SK-N-SH treated with all-trans-retinoic acid at 6 μM for 48 hours (cell line): ENCODE data around the gene CDK5R1.
"Not testable (repeated sequence)": the region's sequence is repeated elsewhere in the genome, so short reads cannot be mapped to it uniquely, and the experiment has no call there.

Source experiments
- ATAC-seq: fragments of 200-7000 bp; cut with Tn5 transposase; 3 replicates; pipeline ENCODE4 v1.9.1; 2020; ENCODE audit warnings: mild to moderate bottlenecking, moderate library complexity
- ARNTL ChIP-seq: fragments of 450-650 bp; formaldehyde crosslinking; IDR thresholded peaks from 2 replicates; pipeline ENCODE4 v1.5.0; 2020; ENCODE audit warnings: low read depth, mild to moderate bottlenecking, moderate library complexity, borderline replicate concordance
- BACH2 ChIP-seq: fragments of 250-450 bp; sonication (Bioruptor Pico); IDR thresholded peaks from 2 replicates; pipeline ENCODE4 v1.9.0; 2021; ENCODE audit warnings: mild to moderate bottlenecking, borderline replicate concordance
- CSDC2 ChIP-seq: fragments of 250-450 bp; sonication (Bioruptor Pico); IDR thresholded peaks from 2 replicates; pipeline ENCODE4 v1.5.0; 2020; ENCODE audit warnings: mild to moderate bottlenecking, moderate library complexity
- ESRRG ChIP-seq: fragments of 250-450 bp; sonication (Bioruptor Pico); IDR thresholded peaks from 2 replicates; pipeline ENCODE4 v1.6.1; 2021; ENCODE audit warnings: mild to moderate bottlenecking
- GLIS3 ChIP-seq: fragments of 250-450 bp; sonication (Bioruptor Pico); IDR thresholded peaks from 2 replicates; pipeline ENCODE4 v1.5.0; 2020; ENCODE audit warnings: mild to moderate bottlenecking, moderate library complexity
- ISL1 ChIP-seq: fragments of 250-450 bp; sonication (Bioruptor Pico); IDR thresholded peaks from 2 replicates; pipeline ENCODE4 v2.1.2; 2022; ENCODE audit warnings: mild to moderate bottlenecking, moderate library complexity
- OSR1 ChIP-seq: fragments of 250-450 bp; sonication (Bioruptor Pico); IDR thresholded peaks from 2 replicates; pipeline ENCODE4 v1.8.0; 2022; ENCODE audit warnings: moderate library complexity, mild to moderate bottlenecking, inconsistent platforms
- PPARA ChIP-seq: fragments of 250-450 bp; sonication (Bioruptor Pico); IDR thresholded peaks from 2 replicates; pipeline ENCODE4 v1.5.0; 2020; ENCODE audit warnings: mild to moderate bottlenecking, borderline replicate concordance
- RARB ChIP-seq: fragments of 250-450 bp; sonication (Bioruptor Pico); IDR thresholded peaks from 2 replicates; pipeline ENCODE4 v1.8.0; 2021; ENCODE audit warnings: mild to moderate bottlenecking, moderate library complexity
- SNAI2 ChIP-seq: fragments of 250-450 bp; sonication (Bioruptor Pico); IDR thresholded peaks from 2 replicates; pipeline ENCODE4 v1.5.0; 2020; ENCODE audit warnings: mild to moderate bottlenecking, moderate library complexity
- TCF4 ChIP-seq: fragments of 250-450 bp; sonication (Bioruptor Pico); IDR thresholded peaks from 2 replicates; pipeline ENCODE4 v1.8.0; 2021; ENCODE audit warnings: mild to moderate bottlenecking, moderate library complexity, borderline replicate concordance
- TOX ChIP-seq: fragments of 250-450 bp; sonication (Bioruptor Pico); IDR thresholded peaks from 2 replicates; pipeline ENCODE4 v1.8.0; 2021; ENCODE audit warnings: mild to moderate bottlenecking, moderate library complexity, borderline replicate concordance
- ZC3H10 ChIP-seq: fragments of 250-450 bp; sonication (Bioruptor Pico); IDR thresholded peaks from 2 replicates; pipeline ENCODE4 v1.5.1; 2021; ENCODE audit warnings: mild to moderate bottlenecking, moderate library complexity
- ZFP3 ChIP-seq: fragments of 250-450 bp; sonication (Bioruptor Pico); IDR thresholded peaks from 2 replicates; pipeline ENCODE4 v1.5.0; 2020; ENCODE audit warnings: mild to moderate bottlenecking, moderate library complexity
- ZFP30 ChIP-seq: fragments of 450-650 bp; formaldehyde crosslinking; IDR thresholded peaks from 2 replicates; pipeline ENCODE4 v1.5.0; 2022; ENCODE audit warnings: mild to moderate bottlenecking, moderate library complexity
- ZNF565 ChIP-seq: fragments of 450-650 bp; formaldehyde crosslinking; conservative IDR thresholded peaks from 2 replicates; pipeline ENCODE4 v1.5.0; 2020; ENCODE audit warnings: low read depth, mild to moderate bottlenecking, moderate library complexity
- ZNF70 ChIP-seq: fragments of 450-650 bp; formaldehyde crosslinking; IDR thresholded peaks from 2 replicates; pipeline ENCODE4 v1.5.0; 2020; ENCODE audit warnings: mild to moderate bottlenecking, moderate library complexity
- ZNF8 ChIP-seq: fragments of 450-650 bp; formaldehyde crosslinking; IDR thresholded peaks from 2 replicates; pipeline ENCODE4 v1.5.0; 2020; ENCODE audit warnings: mild to moderate bottlenecking, moderate library complexity
- TF ChIP-seq, protein P1 (sequence below): fragments of 250-450 bp; sonication (Bioruptor Pico); IDR thresholded peaks from 2 replicates; pipeline ENCODE4 v1.8.0; 2020; ENCODE audit warnings: mild to moderate bottlenecking, moderate library complexity, borderline replicate concordance
- TF ChIP-seq, protein P2 (sequence below): fragments of 250-450 bp; sonication (Bioruptor Pico); IDR thresholded peaks from 2 replicates; pipeline ENCODE4 v1.8.0; 2021; ENCODE audit warnings: low read depth, mild to moderate bottlenecking, moderate library complexity, borderline replicate concordance
- TF ChIP-seq, protein P3 (sequence below): fragments of 250-450 bp; sonication (Bioruptor Pico); IDR thresholded peaks from 2 replicates; pipeline ENCODE4 v1.5.1; 2020; ENCODE audit warnings: low read depth, mild to moderate bottlenecking, moderate library complexity
- TF ChIP-seq, protein P4 (sequence below): fragments of 250-450 bp; sonication (Bioruptor Pico); IDR thresholded peaks from 2 replicates; pipeline ENCODE4 v1.5.1; 2021; ENCODE audit warnings: mild to moderate bottlenecking, moderate library complexity
- TF ChIP-seq, protein P5 (sequence below): fragments of 250-450 bp; sonication (Bioruptor Pico); IDR thresholded peaks from 2 replicates; pipeline ENCODE4 v1.5.0; 2020; ENCODE audit warnings: mild to moderate bottlenecking, moderate library complexity

The CDK5R1 gene

DNA sequence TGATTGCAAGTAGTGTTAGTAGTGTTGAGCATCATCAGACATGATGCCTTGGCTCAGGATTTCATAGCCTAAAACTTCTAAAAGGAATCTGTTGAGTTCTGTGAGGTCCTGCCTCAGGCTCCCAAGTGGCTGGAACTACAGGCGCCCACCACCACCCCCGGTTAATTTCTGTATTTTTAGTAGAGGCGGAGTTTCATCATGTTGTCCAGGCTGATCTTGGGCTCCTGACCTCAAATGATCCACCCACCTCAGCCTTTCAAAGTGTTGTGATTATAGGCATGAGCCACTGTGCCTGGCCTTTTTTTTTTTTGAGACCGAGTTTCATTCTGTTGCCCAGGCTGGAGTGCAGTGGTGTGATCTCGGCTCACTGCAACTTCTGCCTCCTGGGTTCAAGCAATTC is 36.8 kb upstream of the CDK5R1 start:
- ATAC-seq = no peak
- TF ChIP-seq, protein P1, sequence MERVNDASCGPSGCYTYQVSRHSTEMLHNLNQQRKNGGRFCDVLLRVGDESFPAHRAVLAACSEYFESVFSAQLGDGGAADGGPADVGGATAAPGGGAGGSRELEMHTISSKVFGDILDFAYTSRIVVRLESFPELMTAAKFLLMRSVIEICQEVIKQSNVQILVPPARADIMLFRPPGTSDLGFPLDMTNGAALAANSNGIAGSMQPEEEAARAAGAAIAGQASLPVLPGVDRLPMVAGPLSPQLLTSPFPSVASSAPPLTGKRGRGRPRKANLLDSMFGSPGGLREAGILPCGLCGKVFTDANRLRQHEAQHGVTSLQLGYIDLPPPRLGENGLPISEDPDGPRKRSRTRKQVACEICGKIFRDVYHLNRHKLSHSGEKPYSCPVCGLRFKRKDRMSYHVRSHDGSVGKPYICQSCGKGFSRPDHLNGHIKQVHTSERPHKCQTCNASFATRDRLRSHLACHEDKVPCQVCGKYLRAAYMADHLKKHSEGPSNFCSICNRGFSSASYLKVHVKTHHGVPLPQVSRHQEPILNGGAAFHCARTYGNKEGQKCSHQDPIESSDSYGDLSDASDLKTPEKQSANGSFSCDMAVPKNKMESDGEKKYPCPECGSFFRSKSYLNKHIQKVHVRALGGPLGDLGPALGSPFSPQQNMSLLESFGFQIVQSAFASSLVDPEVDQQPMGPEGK (CRISPR knock-in tag) = no peak
- TF ChIP-seq PPARA (CRISPR knock-in tag) (no peak), ZFP3 (CRISPR knock-in tag) (no peak), GLIS3 (CRISPR knock-in tag) (no peak), ISL1 (CRISPR knock-in tag) (no peak), TCF4 (CRISPR knock-in tag) (no peak), OSR1 (CRISPR knock-in tag) (no peak), ZC3H10 (no peak), BACH2 (CRISPR knock-in tag) (no peak), ZNF70 (no peak), ARNTL (CRISPR knock-in tag) (no peak), TOX (no peak), RARB (CRISPR knock-in tag) (no peak), SNAI2 (CRISPR knock-in tag) (no peak), ESRRG (CRISPR knock-in tag) (no peak)
- TF ChIP-seq, protein P2, sequence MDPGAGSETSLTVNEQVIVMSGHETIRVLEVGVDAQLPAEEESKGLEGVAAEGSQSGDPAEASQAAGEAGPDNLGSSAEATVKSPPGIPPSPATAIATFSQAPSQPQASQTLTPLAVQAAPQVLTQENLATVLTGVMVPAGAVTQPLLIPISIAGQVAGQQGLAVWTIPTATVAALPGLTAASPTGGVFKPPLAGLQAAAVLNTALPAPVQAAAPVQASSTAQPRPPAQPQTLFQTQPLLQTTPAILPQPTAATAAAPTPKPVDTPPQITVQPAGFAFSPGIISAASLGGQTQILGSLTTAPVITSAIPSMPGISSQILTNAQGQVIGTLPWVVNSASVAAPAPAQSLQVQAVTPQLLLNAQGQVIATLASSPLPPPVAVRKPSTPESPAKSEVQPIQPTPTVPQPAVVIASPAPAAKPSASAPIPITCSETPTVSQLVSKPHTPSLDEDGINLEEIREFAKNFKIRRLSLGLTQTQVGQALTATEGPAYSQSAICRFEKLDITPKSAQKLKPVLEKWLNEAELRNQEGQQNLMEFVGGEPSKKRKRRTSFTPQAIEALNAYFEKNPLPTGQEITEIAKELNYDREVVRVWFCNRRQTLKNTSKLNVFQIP = no peak
- TF ChIP-seq, protein P3, sequence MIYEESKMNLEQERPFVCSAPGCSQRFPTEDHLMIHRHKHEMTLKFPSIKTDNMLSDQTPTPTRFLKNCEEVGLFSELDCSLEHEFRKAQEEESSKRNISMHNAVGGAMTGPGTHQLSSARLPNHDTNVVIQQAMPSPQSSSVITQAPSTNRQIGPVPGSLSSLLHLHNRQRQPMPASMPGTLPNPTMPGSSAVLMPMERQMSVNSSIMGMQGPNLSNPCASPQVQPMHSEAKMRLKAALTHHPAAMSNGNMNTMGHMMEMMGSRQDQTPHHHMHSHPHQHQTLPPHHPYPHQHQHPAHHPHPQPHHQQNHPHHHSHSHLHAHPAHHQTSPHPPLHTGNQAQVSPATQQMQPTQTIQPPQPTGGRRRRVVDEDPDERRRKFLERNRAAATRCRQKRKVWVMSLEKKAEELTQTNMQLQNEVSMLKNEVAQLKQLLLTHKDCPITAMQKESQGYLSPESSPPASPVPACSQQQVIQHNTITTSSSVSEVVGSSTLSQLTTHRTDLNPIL (CRISPR knock-in tag) = no peak
- TF ChIP-seq, all 23 proteins: peak for 0

DNA sequence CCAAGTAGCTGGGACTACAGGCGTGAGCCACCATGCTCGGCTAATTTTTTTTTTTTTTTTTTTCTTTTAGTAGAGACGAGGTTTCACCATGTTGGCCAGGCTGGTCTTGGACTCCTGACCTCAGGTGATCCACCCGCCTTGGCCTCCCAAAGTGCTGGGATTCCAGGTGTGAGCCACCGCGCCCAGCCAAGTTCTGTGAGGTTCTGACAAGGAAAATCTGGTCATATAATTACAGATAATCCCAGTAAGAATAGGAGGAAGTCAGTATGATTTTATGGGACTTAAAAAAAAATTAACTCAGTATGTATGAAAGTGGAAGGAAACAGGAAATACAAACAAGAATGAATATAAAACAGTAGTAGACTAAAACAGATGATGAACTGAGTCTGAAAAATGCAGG is 36.4 kb upstream of the CDK5R1 start:
- ATAC-seq = not testable (repeated sequence)

DNA sequence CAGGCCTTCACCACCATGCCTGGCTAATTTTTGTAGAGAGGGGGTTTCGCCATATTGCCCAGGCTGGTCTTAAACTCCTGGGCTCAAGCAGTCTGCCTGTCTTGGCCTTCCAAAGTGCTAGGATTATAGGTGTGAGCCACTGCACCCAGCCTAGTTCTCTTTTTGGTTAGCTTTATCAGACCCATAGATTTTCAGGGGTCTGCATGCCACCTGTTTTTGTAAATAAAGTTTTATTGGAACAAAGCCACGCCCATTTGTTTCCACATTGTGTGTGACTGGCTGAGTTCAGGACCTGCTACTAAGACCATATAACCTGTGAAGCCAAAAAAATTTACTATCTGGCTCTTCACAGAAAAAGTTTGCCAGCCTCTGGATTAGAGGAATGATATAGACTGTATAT is 34.9 kb upstream of the CDK5R1 start:
- ATAC-seq = no peak
- no peak for TF ChIP-seq ZNF70
- TF ChIP-seq ZNF8 (CRISPR knock-in tag) = no peak
- TF ChIP-seq, protein P3 (CRISPR knock-in tag) = no peak
- no peak for TF ChIP-seq TCF4 (CRISPR knock-in tag)
- TF ChIP-seq OSR1 (CRISPR knock-in tag) = no peak
- TF ChIP-seq ISL1 (CRISPR knock-in tag) = no peak

DNA sequence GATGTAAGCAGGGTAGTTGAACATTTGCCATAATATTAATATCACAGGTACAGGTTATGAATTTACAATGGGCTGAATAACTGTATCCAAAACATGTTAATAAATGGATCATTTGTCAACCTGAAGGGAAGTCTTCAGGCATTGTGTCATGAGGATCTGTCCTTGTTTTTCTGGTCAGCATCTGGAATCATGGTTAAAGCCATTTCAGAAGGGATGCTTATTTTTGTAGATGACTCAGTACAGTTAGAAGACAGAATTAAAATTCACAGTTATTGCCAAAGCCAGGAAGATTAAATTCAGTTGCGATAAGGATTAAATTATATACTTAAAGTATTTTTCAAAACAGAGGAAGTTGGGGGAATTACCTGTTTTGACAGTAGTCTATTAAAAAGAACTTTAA is 34.5 kb upstream of the CDK5R1 start:
- ATAC-seq = no peak
- no peak for TF ChIP-seq RARB (CRISPR knock-in tag)
- no peak for TF ChIP-seq ZFP30 (CRISPR knock-in tag)
- TF ChIP-seq CSDC2 (CRISPR knock-in tag) = no peak
- TF ChIP-seq SNAI2 (CRISPR knock-in tag) = no peak
- TF ChIP-seq, protein P2 = no peak
- TF ChIP-seq ZNF565 (CRISPR knock-in tag) = no peak
- TF ChIP-seq, protein P4, sequence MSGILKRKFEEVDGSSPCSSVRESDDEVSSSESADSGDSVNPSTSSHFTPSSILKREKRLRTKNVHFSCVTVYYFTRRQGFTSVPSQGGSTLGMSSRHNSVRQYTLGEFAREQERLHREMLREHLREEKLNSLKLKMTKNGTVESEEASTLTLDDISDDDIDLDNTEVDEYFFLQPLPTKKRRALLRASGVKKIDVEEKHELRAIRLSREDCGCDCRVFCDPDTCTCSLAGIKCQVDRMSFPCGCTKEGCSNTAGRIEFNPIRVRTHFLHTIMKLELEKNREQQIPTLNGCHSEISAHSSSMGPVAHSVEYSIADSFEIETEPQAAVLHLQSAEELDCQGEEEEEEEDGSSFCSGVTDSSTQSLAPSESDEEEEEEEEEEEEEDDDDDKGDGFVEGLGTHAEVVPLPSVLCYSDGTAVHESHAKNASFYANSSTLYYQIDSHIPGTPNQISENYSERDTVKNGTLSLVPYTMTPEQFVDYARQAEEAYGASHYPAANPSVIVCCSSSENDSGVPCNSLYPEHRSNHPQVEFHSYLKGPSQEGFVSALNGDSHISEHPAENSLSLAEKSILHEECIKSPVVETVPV (CRISPR knock-in tag) = no peak
- TF ChIP-seq GLIS3 (CRISPR knock-in tag) = no peak
- no peak for TF ChIP-seq BACH2 (CRISPR knock-in tag)
- no peak for TF ChIP-seq ESRRG (CRISPR knock-in tag)
- no peak for TF ChIP-seq ZFP3 (CRISPR knock-in tag)
- TF ChIP-seq, protein P5, sequence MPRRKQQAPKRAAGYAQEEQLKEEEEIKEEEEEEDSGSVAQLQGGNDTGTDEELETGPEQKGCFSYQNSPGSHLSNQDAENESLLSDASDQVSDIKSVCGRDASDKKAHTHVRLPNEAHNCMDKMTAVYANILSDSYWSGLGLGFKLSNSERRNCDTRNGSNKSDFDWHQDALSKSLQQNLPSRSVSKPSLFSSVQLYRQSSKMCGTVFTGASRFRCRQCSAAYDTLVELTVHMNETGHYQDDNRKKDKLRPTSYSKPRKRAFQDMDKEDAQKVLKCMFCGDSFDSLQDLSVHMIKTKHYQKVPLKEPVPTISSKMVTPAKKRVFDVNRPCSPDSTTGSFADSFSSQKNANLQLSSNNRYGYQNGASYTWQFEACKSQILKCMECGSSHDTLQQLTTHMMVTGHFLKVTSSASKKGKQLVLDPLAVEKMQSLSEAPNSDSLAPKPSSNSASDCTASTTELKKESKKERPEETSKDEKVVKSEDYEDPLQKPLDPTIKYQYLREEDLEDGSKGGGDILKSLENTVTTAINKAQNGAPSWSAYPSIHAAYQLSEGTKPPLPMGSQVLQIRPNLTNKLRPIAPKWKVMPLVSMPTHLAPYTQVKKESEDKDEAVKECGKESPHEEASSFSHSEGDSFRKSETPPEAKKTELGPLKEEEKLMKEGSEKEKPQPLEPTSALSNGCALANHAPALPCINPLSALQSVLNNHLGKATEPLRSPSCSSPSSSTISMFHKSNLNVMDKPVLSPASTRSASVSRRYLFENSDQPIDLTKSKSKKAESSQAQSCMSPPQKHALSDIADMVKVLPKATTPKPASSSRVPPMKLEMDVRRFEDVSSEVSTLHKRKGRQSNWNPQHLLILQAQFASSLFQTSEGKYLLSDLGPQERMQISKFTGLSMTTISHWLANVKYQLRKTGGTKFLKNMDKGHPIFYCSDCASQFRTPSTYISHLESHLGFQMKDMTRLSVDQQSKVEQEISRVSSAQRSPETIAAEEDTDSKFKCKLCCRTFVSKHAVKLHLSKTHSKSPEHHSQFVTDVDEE (CRISPR knock-in tag) = no peak
- no peak for TF ChIP-seq ISL1 (CRISPR knock-in tag)
- no peak for TF ChIP-seq ARNTL (CRISPR knock-in tag)
- TF ChIP-seq ZNF8 (CRISPR knock-in tag) = no peak
